Effector CD8-positive, alpha-beta T cell (primary cell): ENCODE results near the gene NPBWR2.

ENCODE experiments used
- DNase-seq: peaks from one replicate; lab custom pipeline; 2025; lab: John Stamatoyannopoulos, UW

The NPBWR2 gene

DNA sequence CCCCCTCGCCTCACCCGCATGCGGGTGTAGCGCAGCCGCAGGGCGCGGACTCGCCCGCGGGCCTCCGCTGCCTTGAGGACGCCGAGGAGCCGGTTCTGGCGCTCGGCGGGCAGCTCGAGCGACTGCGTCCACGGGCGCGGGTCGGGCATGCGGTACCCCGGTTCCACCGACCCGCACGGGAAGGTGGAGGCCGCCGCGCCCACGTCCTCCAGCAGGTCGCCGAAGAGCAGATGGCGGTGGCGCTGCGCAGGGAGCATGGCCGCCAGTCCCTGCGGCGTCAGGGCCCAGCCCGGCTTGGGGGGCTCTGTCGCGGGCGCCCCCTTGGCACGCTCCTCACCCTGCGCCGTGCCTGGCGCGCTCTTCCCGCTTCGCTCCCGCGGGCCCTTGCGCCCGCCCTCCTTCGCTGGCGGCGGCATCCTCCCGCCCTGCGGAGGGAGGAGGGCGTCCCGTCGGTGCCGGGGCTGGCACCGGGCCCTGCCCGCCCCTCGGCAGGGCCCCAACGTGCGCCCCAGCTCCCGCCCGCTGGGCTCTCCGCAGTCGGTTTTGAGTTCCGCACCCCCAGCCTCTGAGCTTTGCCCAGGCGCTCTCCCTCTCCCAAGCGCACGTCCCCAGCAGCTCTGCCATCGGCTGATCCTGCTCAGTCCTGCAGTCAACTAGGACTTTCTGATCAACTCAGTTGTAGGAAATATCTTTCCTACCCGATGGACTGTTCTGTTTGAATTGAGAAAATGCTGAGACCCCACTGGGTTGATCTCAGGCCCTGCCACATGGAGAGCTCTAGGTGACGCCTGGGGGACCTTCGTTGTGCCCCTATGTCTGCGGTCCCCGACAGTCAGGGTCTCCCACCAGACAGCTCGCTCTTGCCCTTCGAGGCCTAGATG lies 23.3 kb downstream of the NPBWR2 start, which contains the start of gene LKAAEAR1:
Gene LKAAEAR1 (minus strand): TSS at position 595 of the 881 bp plus-strand sequence. CDS start 179 bp downstream, at position 416.
- DNase-seq, result no peak

DNA sequence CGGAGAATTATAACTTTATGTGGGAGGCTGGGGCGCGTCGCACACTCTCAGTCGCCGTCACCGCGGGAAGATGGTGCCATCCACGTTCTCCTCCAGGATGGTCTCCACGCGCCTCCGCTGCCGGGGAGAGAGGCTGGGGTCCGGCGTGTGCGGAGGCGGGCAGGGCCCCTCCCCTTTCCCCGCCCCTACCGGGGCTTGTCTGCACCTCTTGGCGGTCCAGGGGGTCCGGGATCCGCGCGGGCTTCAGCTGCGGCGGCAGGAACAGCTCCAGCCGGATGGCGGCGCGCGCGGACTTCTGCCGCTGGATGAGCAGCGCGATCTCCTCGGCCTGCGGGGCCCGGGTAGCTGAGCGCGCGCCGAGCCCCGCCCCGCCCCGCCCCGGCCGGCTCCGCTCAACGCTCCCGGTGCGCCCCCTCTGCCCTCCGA lies 24.0 kb downstream of the NPBWR2 start:
- DNase-seq, result peak; percentile 28

DNA sequence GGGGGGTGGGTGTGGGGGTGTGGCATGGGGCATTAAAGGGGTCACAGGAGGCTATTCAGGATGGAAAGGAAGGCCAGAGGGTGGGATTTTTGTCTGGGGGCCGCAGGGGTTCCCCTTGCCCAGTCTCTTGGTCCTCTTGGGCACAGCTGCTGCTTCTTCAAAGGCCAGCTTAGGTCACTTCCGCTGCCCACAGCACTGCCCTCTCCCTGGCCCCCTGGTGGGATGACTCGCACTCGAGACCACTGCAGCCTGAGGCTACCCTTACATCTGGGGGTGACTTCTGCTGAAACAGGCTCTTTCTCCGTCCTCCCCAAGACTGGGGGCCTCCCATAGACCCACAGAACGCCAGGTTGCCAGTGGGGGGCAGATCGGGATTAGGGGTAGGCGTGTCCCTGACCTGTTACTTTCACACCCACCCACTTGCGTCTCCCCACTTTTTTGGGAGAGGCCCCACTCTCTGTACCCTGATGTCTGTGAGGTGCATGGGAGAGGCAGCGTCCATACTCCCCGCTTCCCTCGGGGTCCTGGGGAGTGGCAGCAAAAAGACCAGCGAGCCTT lies 24.5 kb downstream of the NPBWR2 start:
- DNase-seq, result no peak

DNA sequence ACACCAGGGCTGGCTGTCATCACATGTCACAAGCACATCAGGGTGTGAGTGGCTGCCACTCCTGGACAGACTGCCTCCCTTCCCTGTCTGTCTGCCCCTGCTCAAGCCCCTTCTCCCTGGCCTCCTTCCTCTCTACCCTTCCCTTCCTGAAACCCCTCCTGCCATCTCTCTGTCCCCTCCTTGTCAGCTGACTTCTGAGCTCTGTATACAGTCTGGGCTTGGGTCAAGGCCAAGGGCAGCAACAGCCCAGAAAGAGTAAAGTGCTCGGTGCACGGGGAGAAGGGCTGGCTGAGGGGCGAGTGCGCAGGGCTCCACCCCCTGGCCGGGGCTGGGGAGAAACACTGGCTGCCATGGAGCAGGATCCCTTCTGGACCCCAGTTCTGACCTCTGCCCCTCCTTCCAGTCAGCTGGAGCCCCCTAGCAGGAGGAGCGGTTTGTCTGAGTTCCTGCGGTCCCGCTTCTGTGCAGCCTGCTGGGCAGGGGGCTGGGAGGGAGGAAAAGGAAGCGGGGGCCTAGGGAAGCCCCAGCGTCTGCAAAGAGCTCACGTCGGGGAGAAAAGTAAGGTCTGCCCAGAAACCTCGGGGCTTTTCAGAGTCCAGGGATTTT lies 25.1 kb downstream of the NPBWR2 start:
- DNase-seq, result no peak

DNA sequence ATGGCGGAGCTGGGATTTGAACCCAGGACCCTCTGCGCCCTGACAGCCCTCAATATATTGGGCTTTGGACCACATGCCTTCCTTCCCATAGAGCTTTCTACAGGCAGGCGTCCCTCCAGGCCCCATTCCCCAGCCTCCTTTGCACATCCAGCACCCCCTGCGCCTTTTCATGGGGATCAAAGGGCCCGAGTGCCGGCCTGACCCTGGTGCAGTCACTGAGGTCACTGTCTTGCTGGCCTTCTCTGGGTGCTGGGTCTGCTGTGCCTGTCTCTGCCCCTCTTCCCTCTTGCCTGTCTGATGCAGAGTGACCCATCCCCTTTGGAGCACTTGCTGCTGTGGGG lies 25.8 kb downstream of the NPBWR2 start:
- no peak for DNase-seq

DNA sequence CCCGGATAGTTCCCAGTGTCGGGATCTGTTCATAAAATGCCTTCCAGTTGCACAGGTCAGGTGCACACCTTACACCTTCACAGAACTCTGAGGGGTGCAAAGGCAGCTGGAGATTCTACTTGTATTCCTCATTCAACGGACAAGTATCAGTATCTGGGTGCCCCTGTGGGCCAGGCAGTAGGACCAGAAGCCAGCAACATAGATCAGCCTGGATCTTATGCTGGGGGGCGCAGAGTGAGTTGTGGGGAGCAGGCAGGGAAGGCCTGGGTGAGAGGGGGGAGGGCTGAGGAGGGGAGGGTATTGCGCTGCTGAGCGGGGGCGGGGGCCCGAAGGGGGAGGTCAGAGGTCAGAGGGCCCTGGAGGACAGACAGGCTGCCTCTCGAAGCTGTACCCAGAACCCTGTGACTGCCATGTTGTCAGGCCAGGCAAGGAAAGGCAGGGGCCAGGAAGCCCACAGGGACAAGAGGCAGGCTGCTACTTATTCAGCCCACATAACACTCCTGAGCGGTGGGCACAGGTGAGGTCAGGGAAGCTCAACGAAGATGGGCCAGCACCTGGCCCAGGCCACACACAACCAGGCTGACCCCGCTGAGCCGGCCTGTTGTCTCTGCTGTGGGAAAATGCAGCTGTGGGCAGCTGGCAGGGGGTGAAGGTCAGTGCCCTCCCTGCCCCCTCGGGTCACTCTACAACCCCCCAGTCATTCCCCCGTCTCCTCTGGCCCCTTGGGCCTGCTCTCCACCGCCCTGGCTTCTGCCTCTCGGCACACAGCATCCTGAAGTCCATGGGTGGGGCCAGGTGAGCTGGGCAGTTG lies 26.3 kb downstream of the NPBWR2 start:
- DNase-seq, result no peak

DNA sequence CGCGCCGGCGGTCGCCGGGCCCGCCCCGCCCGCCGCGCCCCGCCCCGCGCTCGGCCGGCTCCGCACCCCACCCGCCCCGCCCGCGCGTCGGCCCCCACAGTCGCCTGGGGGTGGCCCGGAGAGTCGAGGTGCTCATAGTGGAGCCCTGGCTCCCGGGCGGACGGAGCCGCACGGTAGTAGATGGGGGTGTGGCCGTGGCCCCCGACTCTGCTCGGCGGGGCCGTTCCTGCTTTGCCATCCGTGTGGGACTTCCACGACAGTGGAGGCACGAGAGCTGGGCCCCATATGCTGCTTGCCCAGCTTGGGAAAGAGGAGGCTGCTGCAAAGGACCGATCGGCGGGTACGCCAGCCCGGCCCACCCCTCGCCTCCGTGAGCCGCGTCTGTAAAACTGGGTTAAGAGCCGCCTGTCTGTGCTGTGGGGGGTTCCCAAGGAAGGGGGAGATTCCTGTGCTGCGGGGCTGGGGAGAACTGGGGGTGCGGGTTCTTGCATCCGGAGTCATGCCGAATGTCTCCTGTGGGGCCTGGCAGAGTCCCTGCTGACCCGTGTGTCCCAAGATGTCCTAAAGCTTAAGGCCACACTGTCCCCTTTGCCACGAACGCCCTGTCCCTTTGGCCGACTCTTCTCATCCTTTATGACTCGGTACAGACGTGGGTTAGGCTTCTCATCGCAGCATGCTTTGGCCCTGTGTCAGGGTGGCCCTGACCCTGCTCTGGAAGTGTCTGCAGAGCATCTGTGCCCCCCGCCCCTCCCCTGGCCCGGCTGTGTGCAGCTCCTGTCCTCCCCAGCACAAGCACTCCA lies 27.2 kb downstream of the NPBWR2 start, which contains the start of gene OPRL1:
Gene OPRL1 (plus strand): TSS at position 70 of the 800 bp plus-strand sequence. CDS start 12,639 bp downstream, outside the sequence.
- DNase-seq, result peak; percentile 56

DNA sequence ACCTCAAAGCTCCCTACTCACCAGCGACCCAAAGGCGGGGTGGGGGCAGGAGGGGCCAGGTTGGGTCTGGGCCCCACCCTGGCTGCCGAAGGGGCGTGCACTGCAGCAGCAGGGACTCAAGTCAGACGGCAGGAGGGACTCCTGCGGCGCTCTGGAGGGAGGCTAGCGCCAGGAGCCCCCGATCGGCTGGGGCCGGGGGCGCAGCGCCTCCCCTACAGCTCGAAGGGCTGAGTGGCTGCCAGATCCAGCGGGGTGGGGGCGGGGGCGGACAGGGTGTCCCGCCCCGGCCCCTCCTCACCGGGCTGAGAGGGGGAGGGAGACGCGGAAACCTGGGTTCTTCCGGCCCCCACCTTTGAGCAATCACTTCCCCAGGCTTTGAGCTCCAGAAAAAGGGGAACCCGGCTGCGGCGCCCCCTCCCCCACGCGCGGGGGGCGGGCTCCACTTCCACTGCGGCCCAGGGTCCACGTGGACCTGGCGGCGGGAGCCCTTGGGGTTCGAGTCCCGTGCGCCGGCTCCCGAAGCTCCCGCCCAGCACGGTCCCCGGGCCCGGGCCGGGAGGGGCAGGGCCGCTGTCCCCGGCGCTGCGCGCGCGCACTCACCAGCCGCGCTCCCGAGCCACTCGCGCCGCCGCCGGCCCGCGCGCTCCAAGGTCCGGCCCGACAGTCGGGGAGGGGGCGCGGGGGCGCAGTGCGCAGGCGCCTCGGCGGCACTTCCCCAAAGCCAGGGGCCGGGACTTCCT lies 27.9 kb downstream of the NPBWR2 start, which contains the start of gene RGS19:
Gene RGS19 (minus strand): TSS at position 246 of the 740 bp plus-strand sequence. CDS start 2,632 bp downstream, outside the sequence.
- peak; percentile 51 for DNase-seq

DNA sequence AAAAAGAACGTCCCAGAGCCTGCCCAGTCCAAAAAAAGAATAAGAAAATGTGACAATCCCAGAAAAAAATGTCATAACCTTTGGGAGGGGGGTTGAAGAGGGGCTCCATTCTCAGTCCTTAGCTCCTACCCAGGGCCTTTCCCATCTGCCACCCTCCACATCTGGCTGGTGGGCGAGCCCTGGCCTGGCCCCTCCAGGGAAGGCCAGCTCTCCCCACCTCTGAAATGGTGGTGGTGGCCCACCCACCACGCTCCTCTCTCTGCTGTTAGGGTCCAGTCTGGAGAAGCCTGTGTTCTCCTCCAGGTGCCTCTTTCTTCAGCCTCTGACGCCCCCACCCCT lies 28.5 kb downstream of the NPBWR2 start:
- no peak for DNase-seq

DNA sequence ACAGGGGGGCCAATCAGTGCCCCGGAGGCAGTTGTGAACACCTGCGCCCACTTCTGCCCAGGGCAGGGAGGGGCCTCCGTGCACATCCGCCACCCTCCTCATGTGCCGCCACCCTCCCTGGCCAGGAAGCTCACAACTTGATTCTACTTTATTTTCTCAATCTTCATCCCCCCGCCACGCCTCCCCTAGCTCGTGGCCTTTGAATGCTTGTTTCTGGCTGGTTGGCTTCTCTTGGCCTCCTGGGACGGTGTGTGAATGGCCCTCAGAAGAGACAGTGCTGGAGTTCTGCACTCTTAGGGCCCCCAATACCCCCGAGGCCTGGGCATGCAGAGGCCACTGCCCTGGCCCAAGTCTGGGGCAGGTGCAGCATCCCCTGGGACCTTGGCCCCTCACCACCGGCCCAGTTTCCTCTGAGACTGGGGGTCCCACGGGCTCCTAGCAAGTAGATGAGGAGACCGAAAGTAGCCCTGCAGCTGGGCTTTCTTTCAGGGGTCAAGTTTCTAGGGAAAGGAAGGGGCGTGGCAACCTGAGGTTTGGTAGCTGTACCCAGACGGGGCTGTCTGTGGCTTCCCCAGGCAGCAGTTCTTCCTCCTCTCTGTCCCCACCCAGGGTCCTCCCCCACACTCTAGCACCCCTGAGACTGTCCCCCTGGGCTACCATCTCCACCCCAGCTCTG lies 29.4 kb downstream of the NPBWR2 start:
- DNase-seq, result peak; percentile 42

DNA sequence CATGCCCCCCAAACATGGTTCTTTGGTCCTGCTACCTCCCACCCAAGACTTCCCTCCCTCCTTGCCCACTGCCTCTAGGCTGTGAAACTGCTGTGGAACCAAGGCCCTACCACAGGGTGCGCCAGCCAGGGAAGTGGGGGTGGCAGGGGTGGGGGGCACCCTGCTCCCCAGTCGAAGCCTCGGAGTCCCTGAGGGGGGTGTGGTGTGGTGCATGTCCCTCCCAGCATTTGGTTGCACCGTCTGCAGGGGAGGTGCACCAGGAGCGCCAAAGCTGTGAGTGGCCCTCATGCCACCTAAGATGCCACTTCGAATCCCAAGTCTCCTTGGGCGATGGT lies 29.9 kb downstream of the NPBWR2 start:
- no peak for DNase-seq

DNA sequence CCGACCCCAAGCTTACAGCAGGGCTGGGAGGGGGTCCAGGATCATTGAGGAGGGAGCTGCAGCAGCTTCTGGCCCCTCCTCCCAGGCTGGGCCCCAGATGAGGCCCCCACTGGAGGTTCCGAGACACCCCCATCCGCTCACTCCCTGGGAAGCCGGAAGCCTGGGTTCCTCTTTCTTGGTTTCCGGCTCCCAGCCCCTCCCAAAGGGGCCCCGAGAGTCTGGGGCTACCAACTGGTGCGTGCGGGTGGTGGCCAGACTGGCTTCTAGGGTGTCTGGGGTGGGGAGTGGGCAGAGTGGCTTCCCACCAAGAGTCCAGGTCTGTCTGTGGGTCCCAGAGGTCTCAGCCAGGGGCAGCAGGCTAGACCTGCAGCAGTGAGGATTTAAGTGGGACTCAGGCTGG lies 30.3 kb downstream of the NPBWR2 start:
- peak; percentile 11 for DNase-seq

DNA sequence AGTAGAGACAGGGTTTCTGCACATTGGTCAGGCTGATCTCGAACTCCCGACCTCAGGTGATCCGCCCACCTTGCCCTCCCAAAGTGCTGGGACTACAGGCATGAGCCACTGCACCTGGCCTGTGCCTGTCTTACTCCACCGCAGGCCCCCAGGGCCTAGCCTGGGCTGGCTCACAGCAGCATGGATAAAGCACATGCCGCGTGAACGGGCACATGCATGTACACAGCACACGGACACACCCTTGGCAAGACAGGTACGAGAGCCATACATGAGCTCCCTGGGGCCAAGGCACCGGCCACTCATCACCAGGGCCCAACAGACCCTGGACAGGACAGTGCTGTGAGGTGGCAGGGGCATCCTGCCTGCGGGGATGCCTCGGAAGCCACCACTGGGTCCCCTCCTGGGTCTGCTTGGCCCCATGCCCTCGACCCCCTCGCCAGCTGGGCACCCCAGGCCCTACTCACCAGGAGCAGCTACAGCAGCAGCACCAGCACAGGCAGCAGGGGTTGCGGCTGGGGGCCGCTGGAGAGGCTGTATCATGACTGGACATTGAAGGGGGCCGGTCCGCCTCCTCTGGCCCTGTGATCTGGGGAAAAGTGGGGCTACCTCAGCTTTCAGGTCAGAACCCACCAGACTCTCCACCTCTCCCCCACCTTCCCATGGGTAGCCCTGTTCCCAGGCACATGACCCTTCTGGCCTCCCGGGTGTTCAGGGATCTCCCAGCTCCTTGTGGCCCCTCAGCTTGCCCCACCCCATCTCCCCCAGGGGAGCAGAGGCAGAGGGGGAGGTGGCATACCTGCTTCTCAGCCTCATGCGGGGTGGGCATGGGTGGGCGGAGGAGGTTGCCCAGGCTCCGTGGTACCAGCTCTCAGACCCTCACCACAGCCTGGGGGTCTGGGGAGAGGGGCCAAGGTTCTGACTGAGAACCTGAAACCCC lies 31.0 kb downstream of the NPBWR2 start:
- DNase-seq, result no peak

DNA sequence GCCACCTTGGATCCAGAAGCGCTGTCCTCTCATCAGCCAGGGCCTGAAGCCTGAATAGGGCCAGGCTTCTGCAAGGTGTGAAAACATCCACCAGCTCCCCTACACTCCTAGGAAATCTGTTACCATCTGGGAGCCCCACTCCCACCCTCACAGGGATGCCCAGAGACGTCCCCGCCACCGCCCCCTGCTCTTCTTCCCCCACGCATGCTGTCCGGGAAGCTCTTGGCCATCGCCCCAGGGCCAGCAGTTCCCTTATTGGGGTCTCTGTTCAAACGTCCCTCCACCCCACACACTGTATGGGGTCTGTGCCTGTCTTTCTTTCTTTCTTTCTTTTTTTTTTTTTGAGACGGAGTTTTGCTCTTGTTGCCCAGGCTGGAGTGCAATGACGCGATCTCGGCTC lies 31.8 kb downstream of the NPBWR2 start:
- no peak for DNase-seq

DNA sequence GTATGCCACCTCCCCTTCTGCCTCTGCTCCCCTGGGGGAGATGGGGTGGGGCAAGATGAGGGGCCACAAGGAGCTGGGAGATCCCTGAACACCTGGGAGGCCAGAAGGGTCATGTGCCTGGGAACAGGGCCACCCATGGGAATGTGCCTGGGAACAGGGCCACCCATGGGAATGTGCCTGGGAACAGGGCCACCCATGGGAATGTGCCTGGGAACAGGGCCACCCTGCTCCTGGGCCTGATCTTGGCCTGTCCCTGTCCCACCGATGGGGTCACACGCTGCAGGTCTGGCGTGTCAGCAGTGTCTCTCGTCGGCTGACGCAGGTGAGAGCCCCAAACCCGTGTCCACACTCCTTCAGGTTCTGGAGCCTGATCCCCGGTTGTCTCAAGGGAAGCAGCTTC lies 32.4 kb downstream of the NPBWR2 start:
- no peak for DNase-seq

DNA sequence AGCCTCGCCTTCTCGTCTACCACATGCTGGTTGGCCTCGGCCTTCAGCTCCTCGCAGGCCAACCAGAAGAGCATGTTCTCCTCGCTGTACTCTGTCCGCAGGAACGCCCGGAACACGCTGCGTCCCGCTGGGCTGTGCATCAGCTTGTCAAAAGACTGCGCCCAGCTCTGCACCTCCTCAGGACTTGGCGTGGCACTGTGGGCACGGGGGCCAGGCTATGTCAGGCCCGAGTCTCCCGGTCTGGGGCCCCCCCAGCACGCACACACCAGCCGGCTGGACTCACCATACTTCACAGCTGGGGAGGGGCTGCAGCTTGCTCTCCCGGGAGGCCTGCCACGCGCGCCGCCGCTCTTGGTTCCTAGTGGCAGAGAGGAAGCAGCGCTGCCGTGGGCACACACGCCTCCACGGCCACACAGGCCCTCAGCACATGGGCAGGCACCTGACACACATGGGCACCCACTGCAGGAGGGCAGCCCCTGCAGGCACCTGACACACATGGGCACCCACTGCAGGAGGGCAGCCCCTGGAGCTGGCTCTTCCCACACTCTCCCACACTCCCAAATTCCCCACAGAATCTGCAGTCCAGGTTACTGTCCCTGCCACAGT lies 33.1 kb downstream of the NPBWR2 start:
- DNase-seq, result no peak

DNA sequence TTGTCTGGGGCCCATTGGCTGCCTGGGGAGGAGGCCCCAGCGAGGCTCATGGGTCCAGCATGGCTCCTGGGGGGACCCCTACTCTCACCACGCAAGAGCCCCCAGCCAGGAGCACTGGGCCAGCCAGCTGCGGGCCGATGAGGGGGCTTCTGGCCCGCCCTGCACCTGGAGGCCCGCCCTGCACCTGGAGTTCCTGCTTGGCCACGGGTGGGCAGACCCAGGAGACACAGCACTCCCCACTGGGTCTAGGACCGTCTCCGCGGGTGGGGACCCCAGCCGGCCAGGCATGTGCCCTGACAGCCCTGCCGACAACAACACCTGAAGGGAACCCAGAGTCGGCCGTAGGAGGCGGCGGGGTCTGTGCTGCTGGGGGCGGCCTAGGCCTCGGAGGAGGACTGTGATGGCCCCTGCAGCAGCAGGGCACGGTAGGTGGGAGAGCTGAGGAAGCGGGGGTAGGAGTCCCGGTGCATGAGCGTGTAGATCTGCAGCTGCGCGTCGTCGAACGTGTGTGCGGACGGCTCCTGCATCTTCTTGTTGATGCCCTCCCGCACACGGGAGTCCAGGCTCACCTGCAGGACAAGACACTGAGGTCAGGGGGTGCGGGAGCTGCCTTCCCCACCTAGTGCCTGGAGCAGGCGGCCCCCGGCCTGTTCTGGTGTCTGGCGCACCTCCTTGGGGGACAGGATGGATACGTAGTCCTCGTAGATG lies 33.7 kb downstream of the NPBWR2 start:
- DNase-seq, result no peak
